HFF-Myc (cell line): ENCODE results near the gene FMNL2.
"Not testable (repeated sequence)": the region's sequence is repeated elsewhere in the genome, so short reads cannot be mapped to it uniquely, and the experiment has no call there.

Experiments used
- DNase-seq: peaks from one replicate; pipeline ENCODE4 v3.0.0-alpha.2; 2011; ENCODE audit warnings: low read depth; ENCODE audit errors: extremely low read depth
- H3K4me3 ChIP-seq: replicated peaks from 2 replicates; pipeline ENCODE4 v1.5.1; 2011; ENCODE audit warnings: low read depth, mild to moderate bottlenecking, control low read depth, low read length
- CTCF ChIP-seq: IDR thresholded peaks from 2 replicates; pipeline ENCODE4 v1.5.1; 2012; ENCODE audit warnings: mild to moderate bottlenecking, low read depth, low read length, control low read depth; ENCODE audit errors: missing control alignments

The FMNL2 gene

GRCh38 chr2:152383702-152384101 is 48.7 kb downstream of the FMNL2 start:
- H3K4me3 ChIP-seq, result no peak overlapping the region
- TF ChIP-seq CTCF, result no peak
- no peak for DNase-seq

DNA sequence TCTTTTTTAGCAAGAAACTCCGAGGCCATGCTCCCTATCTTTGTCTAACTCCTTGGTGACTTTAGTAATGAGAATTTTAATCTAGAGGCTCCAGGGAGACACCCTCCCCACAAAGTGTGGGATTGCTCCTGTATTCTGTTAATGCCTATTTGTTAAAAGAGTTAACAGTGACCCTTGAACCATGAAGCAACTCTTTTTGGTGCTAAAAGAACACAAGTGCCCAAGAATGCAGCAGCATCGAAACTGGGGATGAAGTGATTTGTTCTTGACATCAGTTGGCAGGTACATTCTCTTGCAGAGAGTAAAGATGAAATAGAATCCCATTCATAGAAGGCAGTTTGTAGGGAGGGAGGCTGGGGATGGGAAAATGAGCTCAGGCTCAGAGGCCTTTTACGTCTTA is 50.0 kb downstream of the FMNL2 start:
- DNase-seq, result no peak
- H3K4me3 ChIP-seq, result no peak overlapping the region
- no peak for TF ChIP-seq CTCF

DNA sequence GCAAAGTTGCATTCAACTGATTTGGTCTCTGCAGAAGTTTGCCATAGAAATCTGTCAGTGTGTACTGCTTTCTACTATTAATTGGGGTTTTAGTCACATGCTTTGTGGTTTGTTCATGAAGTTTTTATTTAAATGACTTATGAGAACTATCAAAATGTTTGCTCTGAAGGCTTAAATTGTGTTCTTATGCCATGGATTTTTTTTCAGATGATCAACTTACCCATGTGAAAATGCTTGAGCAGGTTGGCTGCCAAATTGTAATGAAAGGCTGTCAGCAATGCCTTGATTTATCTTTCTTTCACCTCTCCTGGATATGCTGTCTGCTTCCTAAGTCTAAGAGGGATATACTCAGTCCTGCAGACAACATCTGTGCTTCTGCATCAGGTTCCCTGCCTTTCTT is 50.7 kb downstream of the FMNL2 start:
- no peak for DNase-seq
- no peak for TF ChIP-seq CTCF
- H3K4me3 ChIP-seq, result no peak overlapping the region

- DNase-seq, result no peak
- no peak overlapping the region for H3K4me3 ChIP-seq
- no peak for TF ChIP-seq CTCF
Measured at GRCh38 chr2:152386266-152386665, 51.3 kb downstream of the FMNL2 start.

- no peak overlapping the region for H3K4me3 ChIP-seq
- TF ChIP-seq CTCF, result no peak
- no peak for DNase-seq
Measured at GRCh38 chr2:152387041-152387440, 52.1 kb downstream of the FMNL2 start.

DNA sequence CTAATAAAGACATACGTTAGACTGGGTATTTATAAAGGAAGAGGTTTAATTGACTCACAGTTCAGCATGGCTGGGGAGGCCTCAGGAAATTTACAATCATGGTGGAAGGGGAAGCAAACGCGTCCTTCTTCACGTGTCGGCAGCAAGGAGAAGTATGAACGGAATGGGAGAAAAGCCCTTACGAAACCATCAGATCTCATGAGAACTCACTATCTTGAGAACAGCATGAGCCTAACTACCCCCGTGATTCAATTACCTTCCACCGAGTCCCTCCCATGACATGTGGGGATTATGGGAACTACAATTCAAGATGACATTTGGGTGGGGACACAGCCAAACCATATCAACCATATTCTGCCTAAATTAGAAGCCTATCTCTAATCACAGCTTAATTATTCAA is 53.3 kb downstream of the FMNL2 start:
- H3K4me3 ChIP-seq, DNase-seq: not testable (repeated sequence)

DNA sequence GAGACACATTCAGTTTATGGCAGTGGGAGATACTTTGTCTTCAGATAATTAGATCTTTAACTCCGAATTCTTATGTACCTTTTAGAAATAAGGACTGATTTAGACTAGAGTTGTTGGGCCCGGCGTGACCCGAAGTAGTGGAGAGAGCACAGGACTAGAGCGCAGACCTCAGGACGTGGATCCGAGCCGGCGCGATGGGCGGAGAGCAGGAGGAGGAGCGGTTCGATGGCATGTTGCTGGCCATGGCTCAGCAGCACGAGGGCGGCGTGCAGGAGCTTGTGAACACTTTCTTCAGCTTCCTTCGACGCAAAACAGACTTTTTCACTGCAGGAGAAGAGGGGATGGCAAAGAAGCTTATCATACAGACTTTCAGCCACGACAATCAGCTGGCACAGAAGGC is 54.5 kb downstream of the FMNL2 start:
- TF ChIP-seq CTCF, result no peak
- no peak overlapping the region for H3K4me3 ChIP-seq
- DNase-seq, result no peak
